GM19463 (cell line): ENCODE measurements around the gene DISC1.

Experiments used
- ATAC-seq: cut with Tn5 transposase; IDR thresholded peaks from one replicate; pipeline ENCODE4 v1.9.1; 2021; ENCODE audit warnings: mild to moderate bottlenecking, moderate library complexity; ENCODE audit not compliant: unreplicated experiment

The DISC1 gene

DNA sequence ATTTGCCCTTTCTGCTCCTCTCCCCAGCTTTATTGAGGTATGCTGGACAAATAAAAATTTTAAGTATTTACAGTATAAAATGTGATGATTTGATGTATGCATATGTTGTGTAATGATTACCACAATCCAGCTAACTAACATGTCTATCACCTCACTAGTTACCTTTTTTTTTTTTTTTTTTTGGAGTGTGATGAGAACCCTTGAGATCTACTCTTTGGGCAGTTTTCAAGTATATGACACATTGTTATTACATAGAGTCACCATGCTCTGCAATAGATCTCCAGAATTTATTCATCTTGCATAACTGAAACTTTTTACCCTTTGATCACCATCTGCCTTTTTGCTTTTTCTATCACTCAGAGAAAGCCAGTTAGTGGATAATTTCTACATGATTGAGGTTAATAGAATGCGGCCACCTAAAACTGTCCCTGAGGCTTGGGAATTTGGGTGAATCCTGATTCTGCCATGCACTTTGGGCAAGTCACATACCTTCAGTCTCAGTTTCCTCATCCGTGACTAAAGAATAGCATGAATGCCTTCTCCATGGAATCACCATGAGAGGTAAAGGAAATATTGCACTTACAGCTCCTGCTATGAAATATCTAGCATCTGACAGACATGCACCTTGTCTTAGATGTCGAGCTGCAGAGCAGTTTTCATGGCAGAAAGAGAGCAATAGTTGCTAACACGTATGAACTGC is 295.2 kb downstream of the DISC1 start:
- ATAC-seq: no peak

DNA sequence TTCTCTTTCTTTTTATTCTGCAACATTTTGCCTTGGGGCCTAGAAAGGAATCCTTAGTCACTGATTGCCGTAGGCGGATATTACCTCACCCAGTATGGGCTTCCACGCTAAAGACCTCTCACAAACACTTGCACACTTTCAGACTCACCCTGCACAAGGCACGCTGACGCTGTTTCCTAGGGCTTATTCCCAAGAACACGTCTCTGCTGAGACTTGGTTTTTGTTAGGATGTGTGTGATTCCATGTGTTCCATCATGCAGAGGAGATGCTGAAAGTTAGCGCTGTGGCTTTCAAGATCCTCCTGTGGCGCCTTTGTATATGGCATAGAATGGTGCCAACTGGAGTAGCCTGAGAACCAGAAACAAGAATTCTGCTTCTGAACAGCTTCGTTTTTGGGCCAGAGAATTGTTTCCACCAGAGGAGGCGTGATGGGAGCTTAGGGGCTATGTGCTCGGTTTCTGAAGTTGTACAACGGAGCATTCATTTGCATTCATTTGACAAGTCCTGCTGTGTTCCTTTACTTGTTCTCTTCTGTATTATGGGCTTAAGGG is 297.0 kb downstream of the DISC1 start:
- no peak for ATAC-seq

GRCh38 chr1:231924180-231924579 is 297.6 kb downstream of the DISC1 start:
- no peak for ATAC-seq

- no peak for ATAC-seq
Measured at GRCh38 chr1:231925864-231926263, 299.3 kb downstream of the DISC1 start.

GRCh38 chr1:231926340-231926739 is 299.8 kb downstream of the DISC1 start:
- no peak for ATAC-seq

DNA sequence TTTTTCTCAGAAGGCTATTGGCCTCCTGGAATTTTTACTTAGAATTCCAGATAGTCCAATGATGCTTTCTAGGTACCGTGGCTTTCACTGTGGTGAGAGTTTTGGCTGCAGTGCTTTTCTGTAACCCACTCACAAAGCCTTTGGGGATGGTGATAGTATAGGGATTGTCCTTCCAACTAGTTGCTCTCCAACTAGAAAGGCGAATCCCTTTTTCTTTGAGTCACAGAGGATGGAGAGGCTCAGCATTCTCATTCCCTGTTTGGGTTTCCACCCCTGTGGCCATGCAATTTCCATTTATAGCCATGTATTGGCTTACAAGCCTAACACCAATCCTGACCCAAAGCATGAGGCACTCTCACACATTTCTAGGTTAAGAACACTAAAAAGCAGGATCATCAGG is 300.3 kb downstream of the DISC1 start:
- ATAC-seq: no peak

DNA sequence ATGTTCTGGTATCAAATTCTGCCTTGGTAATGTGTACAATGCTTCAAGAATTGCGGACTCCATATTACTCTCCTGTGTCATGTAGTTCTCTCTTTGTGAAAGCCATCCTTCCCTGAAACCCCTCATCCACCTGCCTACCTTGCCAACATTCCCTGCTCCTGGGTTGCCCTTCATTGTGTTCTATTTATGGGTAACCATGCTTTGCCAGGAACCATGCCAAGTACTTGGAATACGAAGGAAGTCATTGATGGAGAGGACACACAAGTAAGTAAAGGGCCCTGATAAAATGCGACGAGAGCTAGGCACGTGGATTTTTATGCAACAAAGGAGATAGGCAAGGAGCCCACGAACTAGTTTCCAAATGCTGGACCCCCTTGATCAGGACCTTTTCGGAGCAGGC is 300.8 kb downstream of the DISC1 start:
- no peak for ATAC-seq

DNA sequence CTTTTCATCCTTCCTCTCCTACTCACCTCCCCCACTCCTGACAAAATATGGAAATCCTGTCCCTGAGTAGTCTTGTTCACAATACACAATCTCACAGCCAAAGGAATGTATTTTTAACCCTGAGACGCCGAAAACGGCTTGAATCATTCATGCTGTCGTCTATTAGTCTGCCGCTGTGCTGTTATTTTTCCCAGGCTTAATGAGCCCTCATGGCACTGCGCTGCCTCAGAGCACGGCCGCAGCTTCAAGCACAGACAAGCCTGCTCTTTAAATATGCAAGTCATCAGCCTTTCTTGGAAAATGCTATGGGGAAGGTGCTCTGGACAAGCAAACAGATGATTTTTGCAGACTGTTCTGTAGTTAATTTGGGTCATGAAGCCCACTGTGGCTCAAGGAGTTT is 302.7 kb downstream of the DISC1 start:
- no peak for ATAC-seq

DNA sequence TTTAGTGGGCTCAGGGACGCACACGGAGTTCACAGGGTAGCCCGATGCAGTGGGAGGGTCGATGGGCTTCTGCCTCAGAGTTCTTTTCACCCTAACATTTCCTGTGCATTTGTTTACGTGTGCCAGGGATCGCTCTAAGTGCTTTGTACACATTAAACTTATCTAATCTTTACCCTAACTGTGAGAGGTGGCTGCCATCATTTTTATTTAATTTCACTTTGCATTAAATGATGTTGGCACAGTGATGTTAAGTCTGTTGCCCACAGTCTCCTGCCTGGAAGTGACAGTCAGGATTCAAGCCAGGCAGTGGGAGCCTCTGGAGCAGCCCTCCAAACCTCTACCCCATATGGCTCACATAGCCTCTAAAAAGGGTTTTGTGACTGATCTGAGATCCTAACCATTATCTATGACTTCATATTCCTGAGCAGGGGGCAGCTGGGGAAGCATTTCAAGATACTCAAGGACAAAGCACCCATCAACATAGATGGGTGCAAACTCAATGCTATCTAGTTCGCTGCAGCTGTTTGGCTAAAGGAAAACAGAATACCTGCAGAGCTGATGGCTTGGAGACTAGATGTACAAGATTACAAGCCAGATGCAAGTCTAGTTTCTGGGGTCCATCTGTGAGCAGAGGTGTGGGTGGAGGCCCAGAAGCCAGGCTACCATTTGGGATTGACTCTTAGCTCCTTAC is 303.8 kb downstream of the DISC1 start:
- no peak for ATAC-seq

DNA sequence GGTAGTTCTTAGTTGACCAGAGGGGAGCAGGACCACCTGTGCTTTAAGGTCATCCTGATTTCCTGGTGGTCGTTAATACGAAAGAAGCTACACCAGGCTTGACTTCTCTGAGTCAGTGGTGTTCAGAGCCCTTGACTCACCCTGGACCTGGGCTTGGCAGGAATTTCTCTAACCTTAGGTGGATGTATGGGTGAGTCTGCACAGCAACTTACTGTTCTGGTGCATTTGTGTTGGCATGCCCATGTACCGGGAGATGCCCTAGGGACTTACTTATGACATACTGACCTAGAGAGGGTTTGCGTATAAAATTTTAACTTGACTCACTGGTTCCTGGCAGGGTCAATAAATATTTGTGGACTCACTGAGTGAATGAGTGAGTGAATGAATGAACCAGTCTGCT is 304.6 kb downstream of the DISC1 start:
- ATAC-seq: no peak

- ATAC-seq: no peak
Measured at GRCh38 chr1:231931846-231932454, 305.4 kb downstream of the DISC1 start.

DNA sequence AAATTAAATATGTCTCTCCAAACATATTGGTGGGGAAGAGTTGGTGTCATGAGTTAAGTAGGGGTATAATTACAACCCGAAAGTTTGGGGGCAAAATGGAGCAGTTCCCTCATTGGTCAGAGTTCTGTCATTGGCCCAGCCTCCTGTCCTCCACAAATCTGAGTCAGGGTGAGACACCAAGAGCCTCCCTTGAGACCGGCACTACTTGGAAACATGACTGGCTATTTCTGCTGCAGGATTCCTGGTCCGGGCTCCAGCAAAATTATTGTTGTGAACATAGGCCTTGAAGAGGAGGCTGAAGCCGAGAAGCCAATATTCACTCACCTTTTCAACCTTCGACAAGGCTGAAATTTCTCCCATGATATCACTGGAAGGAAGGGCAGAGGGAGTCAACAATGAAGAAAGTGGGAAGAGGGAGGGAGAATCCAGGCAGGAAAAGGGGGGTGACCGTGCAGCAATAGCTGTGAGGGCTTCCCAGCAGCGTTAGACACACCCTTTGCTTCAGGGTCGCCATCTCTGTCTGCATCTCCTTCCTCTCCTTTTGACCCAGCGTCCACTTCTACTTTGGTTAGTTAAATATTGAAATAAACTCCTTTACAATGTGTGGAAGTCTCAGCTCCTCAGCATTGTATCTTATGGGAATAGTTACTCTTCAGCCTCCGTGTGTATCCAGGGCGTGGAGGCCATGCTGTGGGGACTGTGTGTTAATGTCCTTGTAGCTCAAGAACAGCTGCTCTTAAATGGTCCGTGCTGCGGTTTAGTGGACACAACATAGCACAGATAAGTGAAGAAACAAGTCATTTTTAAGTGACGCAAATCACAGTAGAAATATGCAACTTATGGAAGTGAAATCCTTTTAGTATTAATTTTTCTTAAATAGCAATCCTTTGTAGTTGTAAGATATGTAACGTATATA is 307.4 kb downstream of the DISC1 start:
- no peak for ATAC-seq

GRCh38 chr1:231934797-231935196 is 308.2 kb downstream of the DISC1 start:
- ATAC-seq: no peak

GRCh38 chr1:231935856-231936255 is 309.3 kb downstream of the DISC1 start:
- no peak for ATAC-seq

GRCh38 chr1:231936983-231937775 is 310.6 kb downstream of the DISC1 start:
- ATAC-seq: no peak

DNA sequence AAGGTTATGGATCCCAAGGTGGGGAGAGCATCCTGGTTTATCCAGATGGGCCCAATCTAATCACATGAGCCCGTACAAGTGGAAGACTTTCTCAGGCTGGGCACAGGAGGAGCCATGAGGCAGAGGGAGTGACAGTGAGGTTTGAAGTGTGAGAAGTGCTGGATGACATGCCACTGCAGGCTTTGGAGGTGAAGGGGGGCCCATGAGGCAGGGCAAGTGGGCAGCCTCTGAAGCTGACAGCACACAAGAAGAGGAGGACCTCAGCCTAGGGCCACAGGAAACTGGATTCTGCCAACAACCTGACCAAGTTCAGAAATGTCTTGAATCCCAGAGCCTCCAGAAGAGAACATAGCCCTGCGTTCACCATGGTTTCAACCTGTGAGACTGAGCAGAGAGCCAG is 311.6 kb downstream of the DISC1 start:
- ATAC-seq: no peak

- ATAC-seq: no peak
Measured at GRCh38 chr1:231938711-231939110, 312.1 kb downstream of the DISC1 start.

GRCh38 chr1:231939118-231939517 is 312.5 kb downstream of the DISC1 start:
- no peak for ATAC-seq

DNA sequence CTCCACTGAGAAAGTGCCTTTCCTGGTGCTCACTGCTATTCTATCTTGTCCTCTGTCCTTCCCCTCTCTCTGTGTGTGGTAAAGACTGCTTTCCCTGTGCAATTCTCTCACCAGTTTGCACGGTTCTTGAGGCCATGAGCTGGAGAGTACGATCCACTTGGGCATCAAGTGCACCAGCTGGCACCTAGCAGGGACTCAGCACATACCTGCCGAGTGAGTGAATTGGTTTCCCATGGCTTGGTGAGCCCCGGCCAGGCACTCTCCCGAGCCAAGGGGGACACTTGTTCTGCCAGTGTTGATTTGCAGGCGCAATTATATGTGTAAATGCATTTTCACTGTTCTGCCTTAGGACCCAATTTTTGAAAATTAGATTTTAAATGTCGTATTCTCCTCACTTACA is 313.5 kb downstream of the DISC1 start:
- ATAC-seq: no peak

- ATAC-seq: no peak
Measured at GRCh38 chr1:231940701-231941100, 314.1 kb downstream of the DISC1 start.
